Gastrocnemius medialis (tissue), 4 donors: ENCODE data around the gene ARVCF. TPM values are rescaled to one million over a fixed set of nuclear protein-coding genes. Genes with fewer than 3 reads are reported as not detected.

ENCODE experiments used
- ATAC-seq, 2 donors: fragments of 150-250 bp; one replicate each; pipeline ENCODE4 v1.9.1; 2016
- DNase-seq, 2 donors: peaks; one replicate each; pipeline ENCODE4 v3.0.0-alpha.2; 2019
- H3K27ac ChIP-seq, 4 donors: fragments of 200-600 bp; sonication (generic); 1 replicate in 1 of 4; 2 replicates in 3 of 4; pipeline ENCODE4 v1.5.1; 2016 to 2018; ENCODE audit warnings: mild to moderate bottlenecking in 2 of 4, moderate library complexity in 1 of 4
- H3K27me3 ChIP-seq, 3 donors: fragments of 200-600 bp; sonication (generic) in 2 of 3; 1 replicate in 1 of 3; 2 replicates in 2 of 3; pipeline versions ENCODE4 v1.5.1 to v1.6.0; 2016 to 2019; ENCODE audit warnings: mild to moderate bottlenecking in 1 of 3, moderate library complexity in 1 of 3
- H3K36me3 ChIP-seq, 2 donors: fragments of 200-600 bp; sonication (generic) in 1 of 2; one replicate each; pipeline ENCODE4 v1.5.1; 2017 to 2018
- H3K4me1 ChIP-seq, 2 donors: fragments of 200-600 bp; sonication (generic) in 1 of 2; one replicate each; pipeline ENCODE4 v1.5.1; 2016 to 2017; ENCODE audit warnings: mild to moderate bottlenecking in 2 of 2
- H3K4me3 ChIP-seq, 4 donors: fragments of 200-600 bp; sonication (generic) in 3 of 4; 1 replicate in 1 of 4; 2 replicates in 3 of 4; pipeline ENCODE4 v1.5.1; 2016 to 2019; ENCODE audit warnings: mild to moderate bottlenecking in 2 of 4
- H3K9me3 ChIP-seq, 3 donors: fragments of 200-600 bp; sonication (generic) in 2 of 3; 1 replicate in 1 of 3; 2 replicates in 2 of 3; pipeline ENCODE4 v1.5.1; 2016 to 2019
- POLR2A ChIP-seq, 2 donors: fragments of 450-650 bp; IDR thresholded peaks; one replicate each; pipeline ENCODE4 v1.6.1; 2017; ENCODE audit warnings: antibody characterized with exemption in 2 of 2, mild to moderate bottlenecking in 2 of 2, moderate library complexity in 2 of 2
- in situ Hi-C, 4 donors: fragments of 200-750 bp; cut with MboI; loops; one replicate each; pipeline versions ENCODE4 v1.15.0 to v1.8.0; 2017; ENCODE audit warnings: low sequenced_read_pairs in 4 of 4
- intact Hi-C: fragments of 100-400 bp; cut with DNase I; formaldehyde crosslinking; loops from one replicate; pipeline ENCODE4 v1.15.1; 2023; ENCODE audit warnings: low total_unique reads
- total RNA-seq, 4 donors: library from RNA; depleted of rRNA; stranded (reverse); fragments of >200 nt; gene quantifications; one replicate each; pipeline versions ENCODE4 v1.1.0 to v1.2.3, GENCODE V29; 2016
- TF ChIP-seq, protein P1 (sequence below), 5 experiments: fragments of 450-650 bp in 3 of 5; fragments of 200-600 bp in 2 of 5; sonication (generic) in 2 of 5; IDR thresholded peaks in 4 of 5; conservative IDR thresholded peaks in 1 of 5; 1 replicate in 4 of 5; 2 replicates in 1 of 5; pipeline ENCODE4 v1.5.1; 2016 to 2019; ENCODE audit warnings: antibody characterized with exemption in 5 of 5, mild to moderate bottlenecking in 3 of 5, moderate library complexity in 3 of 5

ARVCF gene
- total RNA-seq, 4 donors from 2014 or later: 6.9 to 19.6 (median 18.0) TPM

DNA sequence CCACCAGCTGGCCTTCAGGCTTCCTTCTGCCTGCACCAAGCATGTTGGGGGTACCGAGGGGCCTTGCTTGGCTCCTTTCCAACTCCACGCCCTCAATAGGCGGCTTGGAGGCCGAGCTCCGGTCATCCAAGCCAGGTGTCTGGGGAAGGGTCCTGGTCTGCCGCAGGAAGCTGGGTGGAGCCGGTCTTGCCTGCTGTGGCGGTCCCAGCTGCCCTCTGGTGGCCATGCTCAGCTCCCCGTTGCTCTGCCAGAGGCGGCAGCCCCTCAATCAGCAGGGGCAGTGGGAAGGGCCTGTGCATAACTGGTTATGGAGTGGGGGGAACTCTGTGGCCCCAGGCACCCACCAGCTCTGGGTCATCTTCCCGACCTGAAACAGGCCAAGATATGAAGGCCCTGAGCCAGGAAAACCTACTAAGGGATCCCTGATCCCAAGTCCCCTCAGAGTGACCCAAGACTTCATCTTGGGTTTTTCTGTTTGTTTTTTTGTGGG lies 3.2 kb downstream of the ARVCF start:
- Histone ChIP-seq H3K27ac (peak overlapping the region in 1 of 4 donors; percentile 72), H3K9me3 (no peaks in the 10 kb centered on the region), H3K4me3 (no peak overlapping the region), H3K27me3 (no peaks in the 10 kb centered on the region), H3K36me3 (no peaks in the 10 kb centered on the region), H3K4me1 (peaks cover 14 to 20% of the 10 kb centered on the region in 2 donors)
- intact Hi-C loops: loop anchor here (1.0 to 2.0 kb wide), 2 partner anchors 43 to 283 kb away; no protein-coding TSS in a partner anchor
- in situ Hi-C loops: loop anchor here in 3 of 4 donors (5.0 kb wide), 1 partner anchor 41 kb away; no protein-coding TSS in a partner anchor
- TF ChIP-seq, protein P1, sequence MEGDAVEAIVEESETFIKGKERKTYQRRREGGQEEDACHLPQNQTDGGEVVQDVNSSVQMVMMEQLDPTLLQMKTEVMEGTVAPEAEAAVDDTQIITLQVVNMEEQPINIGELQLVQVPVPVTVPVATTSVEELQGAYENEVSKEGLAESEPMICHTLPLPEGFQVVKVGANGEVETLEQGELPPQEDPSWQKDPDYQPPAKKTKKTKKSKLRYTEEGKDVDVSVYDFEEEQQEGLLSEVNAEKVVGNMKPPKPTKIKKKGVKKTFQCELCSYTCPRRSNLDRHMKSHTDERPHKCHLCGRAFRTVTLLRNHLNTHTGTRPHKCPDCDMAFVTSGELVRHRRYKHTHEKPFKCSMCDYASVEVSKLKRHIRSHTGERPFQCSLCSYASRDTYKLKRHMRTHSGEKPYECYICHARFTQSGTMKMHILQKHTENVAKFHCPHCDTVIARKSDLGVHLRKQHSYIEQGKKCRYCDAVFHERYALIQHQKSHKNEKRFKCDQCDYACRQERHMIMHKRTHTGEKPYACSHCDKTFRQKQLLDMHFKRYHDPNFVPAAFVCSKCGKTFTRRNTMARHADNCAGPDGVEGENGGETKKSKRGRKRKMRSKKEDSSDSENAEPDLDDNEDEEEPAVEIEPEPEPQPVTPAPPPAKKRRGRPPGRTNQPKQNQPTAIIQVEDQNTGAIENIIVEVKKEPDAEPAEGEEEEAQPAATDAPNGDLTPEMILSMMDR (IDR thresholded peaks at IDR 0.05 in 4 of 5, conservative IDR thresholded peaks at IDR 0.05 in 1 of 5): peak; percentile 82 to 96 (median 91)
- no peak for TF ChIP-seq POLR2A (IDR thresholded peaks at IDR 0.05)
- ATAC-seq (no peak), DNase-seq (peak; percentile 35 to 64)

DNA sequence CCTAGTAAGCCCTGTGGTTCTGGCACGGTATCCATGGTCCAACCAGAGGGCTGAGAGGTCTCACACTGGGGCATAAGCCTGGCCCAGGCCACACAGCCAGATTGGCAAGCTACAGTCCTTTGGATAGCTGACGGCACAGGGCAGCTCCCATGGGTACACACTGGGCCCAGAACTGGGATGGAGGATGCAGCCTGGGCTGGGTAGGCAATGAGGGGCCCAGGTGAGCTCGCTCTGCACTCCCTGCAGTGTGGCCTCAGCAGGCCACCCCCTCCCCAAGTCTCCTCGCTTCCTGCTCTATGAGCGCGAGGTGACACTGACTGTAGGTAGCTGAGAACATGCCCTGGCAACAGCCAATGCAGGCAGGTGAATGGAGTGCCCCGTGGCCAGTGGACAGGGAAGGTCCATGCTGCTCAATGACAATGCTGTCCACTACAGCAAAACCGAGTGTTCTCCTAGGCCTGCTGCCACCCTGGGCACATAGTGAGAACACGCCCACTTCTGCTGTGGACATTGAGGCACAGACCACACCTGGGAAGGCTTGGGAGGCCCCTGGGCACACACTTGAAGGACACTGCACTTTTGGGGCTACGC lies 3.8 kb downstream of the ARVCF start:
- Histone ChIP-seq H3K36me3 (no peaks in the 10 kb centered on the region), H3K4me3 (no peak overlapping the region), H3K27ac (no peak overlapping the region), H3K4me1 (peaks cover 14 to 20% of the 10 kb centered on the region in 2 donors), H3K27me3 (no peaks in the 10 kb centered on the region), H3K9me3 (no peaks in the 10 kb centered on the region)
- ATAC-seq: no peak
- TF ChIP-seq POLR2A (IDR thresholded peaks at IDR 0.05): no peak
- TF ChIP-seq, protein P1 (IDR thresholded peaks at IDR 0.05 in 4 of 5, conservative IDR thresholded peaks at IDR 0.05 in 1 of 5): no peak
- in situ Hi-C loops (loop anchor here in 3 of 4 donors (5.0 kb wide), 1 partner anchor 41 kb away; no protein-coding TSS in a partner anchor), intact Hi-C loops (loop anchor here (1.0 to 2.0 kb wide), 2 partner anchors 43 to 282 kb away; no protein-coding TSS in a partner anchor)
- DNase-seq: no peak

DNA sequence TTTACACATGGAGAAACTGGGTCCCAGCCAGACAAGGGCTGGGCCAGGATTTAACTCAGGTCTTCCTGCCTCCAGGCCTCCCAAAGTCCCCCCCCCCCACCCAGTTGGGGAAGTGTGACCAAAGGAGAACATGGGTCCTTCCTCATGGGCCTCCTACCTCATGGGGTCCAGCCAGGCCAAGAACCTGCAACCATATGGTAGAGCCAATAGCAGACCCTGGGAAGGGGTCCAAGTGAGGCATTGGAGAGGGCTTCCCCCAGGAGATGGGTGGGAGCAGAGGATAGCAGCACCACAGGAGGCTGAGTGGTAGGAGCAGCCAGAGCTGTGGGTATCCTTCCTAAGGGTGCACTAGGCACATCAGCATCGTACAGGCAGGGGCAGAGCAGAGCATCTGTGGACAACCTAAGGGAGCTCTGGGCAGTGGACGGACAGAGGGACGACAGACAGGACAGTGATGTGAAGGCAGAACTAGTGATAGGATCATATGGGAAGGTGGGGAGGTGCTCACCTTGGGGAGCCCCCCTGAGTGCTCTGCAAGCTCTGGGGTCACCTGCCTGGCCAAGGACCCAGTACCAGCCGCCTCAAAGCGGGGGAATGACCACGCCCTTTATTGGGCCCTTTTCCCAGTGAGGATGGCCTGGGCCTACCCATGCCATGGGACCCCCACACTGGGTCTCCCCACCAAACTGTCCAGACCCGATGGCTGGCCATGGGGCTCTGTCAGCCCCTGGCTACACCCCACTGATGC lies 4.5 kb downstream of the ARVCF start:
- TF ChIP-seq POLR2A (IDR thresholded peaks at IDR 0.05): no peak
- TF ChIP-seq, protein P1 (IDR thresholded peaks at IDR 0.05 in 4 of 5, conservative IDR thresholded peaks at IDR 0.05 in 1 of 5): no peak
- Histone ChIP-seq H3K36me3 (no peaks in the 10 kb centered on the region), H3K4me3 (no peak overlapping the region), H3K9me3 (no peaks in the 10 kb centered on the region), H3K4me1 (peaks cover 10 to 16% of the 10 kb centered on the region in 2 donors), H3K27ac (no peak overlapping the region), H3K27me3 (no peaks in the 10 kb centered on the region)
- intact Hi-C loops: loop anchor here (2.0 kb wide), 1 partner anchor 281 kb away; no protein-coding TSS in a partner anchor
- in situ Hi-C loops: loop anchor here in 3 of 4 donors (5.0 kb wide), 1 partner anchor 40 kb away; no protein-coding TSS in a partner anchor
- DNase-seq (no peak), ATAC-seq (no peak)

DNA sequence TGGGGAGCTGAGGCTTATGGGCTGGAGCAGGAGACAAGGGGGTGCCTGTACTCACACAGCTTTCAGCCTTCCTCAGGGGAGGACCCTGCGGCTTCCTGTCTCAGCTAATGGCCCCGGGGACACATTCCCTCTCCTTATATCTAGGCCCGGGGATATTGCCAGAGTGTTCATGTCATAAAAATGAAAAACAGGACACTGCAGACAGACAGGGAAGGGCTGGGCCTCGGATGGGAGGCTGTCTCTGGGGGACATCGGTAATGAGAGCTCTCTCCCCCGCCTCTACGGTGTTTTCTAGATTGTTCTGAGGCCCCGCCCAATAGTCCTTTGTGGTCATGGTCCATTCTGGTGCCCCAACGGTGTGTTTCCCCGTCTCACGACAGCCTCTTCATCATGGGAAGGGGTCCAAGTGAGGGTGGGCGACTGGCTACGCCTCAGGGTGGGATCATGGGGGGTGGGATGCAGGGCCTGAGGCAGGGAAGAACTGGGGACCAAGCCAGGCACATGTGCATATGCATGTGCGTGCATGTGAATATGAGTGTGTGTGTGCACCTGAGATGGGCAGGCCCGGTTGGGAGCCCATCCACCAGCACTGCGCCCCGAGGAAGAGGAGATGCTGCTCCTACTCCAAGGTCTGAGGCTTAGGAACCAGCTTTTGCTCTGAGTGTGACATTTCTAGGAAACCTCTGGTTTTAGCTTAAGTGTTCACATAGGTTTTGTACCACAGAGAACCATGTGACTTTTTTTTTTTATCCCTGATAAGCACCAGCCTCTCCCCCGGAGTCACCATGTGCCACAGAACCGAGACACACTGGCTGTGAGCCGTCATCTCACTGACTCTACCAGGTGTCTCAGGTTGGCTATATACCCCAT lies 5.3 kb downstream of the ARVCF start:
- in situ Hi-C loops (loop anchor here in 3 of 4 donors (5.0 kb wide), 1 partner anchor 39 kb away; no protein-coding TSS in a partner anchor), intact Hi-C loops (no loop called here)
- H3K36me3 ChIP-seq: no peaks in the 10 kb centered on the region
- no peaks in the 10 kb centered on the region for H3K27me3 ChIP-seq
- DNase-seq: no peak
- H3K9me3 ChIP-seq: no peaks in the 10 kb centered on the region
- no peak overlapping the region for H3K4me3 ChIP-seq
- H3K27ac ChIP-seq: no peak overlapping the region
- peaks cover 9 to 15% of the 10 kb centered on the region in 2 donors for H3K4me1 ChIP-seq
- ATAC-seq: no peak
- TF ChIP-seq, protein P1 (IDR thresholded peaks at IDR 0.05 in 4 of 5, conservative IDR thresholded peaks at IDR 0.05 in 1 of 5): no peak
- no peak for TF ChIP-seq POLR2A (IDR thresholded peaks at IDR 0.05)
